GM18858 (cell line): ENCODE measurements around the gene TMEM161A.
"Not testable (repeated sequence)": the region's sequence is repeated elsewhere in the genome, so short reads cannot be mapped to it uniquely, and the experiment has no call there.

Experiments
- ATAC-seq: cut with Tn5 transposase; IDR thresholded peaks from one replicate; pipeline ENCODE4 v1.9.1; 2021; ENCODE audit not compliant: unreplicated experiment

TMEM161A gene

GRCh38 chr19:19155495-19156219 is 17.4 kb upstream of the TMEM161A start:
- ATAC-seq = peak; percentile 58

- no peak for ATAC-seq
Measured at GRCh38 chr19:19154768-19155494, 16.7 kb upstream of the TMEM161A start.

GRCh38 chr19:19152668-19153384 is 14.5 kb upstream of the TMEM161A start:
- no peak for ATAC-seq

- ATAC-seq = no peak
Measured at GRCh38 chr19:19151418-19151817, 13.1 kb upstream of the TMEM161A start.

GRCh38 chr19:19149435-19149834 is 11.2 kb upstream of the TMEM161A start:
- ATAC-seq = no peak

GRCh38 chr19:19148504-19148903 is 10.2 kb upstream of the TMEM161A start:
- ATAC-seq = not testable (repeated sequence)

GRCh38 chr19:19147344-19147743 is 9.1 kb upstream of the TMEM161A start:
- no peak for ATAC-seq

GRCh38 chr19:19146865-19147264 is 8.6 kb upstream of the TMEM161A start:
- ATAC-seq = no peak

- ATAC-seq = no peak
Measured at GRCh38 chr19:19145684-19146608, 7.7 kb upstream of the TMEM161A start.

- no peak for ATAC-seq
Measured at GRCh38 chr19:19145281-19145680, 7.0 kb upstream of the TMEM161A start.

- no peak for ATAC-seq
Measured at GRCh38 chr19:19142347-19142746, 4.1 kb upstream of the TMEM161A start.

- no peak for ATAC-seq
Measured at GRCh38 chr19:19140476-19140875, 2.2 kb upstream of the TMEM161A start.

GRCh38 chr19:19139876-19140229 is 1.6 kb upstream of the TMEM161A start:
- no peak for ATAC-seq

GRCh38 chr19:19137556-19138108 is 646 bp downstream of the TMEM161A start:
- ATAC-seq = no peak

- ATAC-seq = not testable (repeated sequence)
Measured at GRCh38 chr19:19135713-19136112, 2.6 kb downstream of the TMEM161A start.

- no peak for ATAC-seq
Measured at GRCh38 chr19:19134687-19135158, 3.6 kb downstream of the TMEM161A start.

GRCh38 chr19:19133985-19134384 is 4.3 kb downstream of the TMEM161A start:
- no peak for ATAC-seq

- no peak for ATAC-seq
Measured at GRCh38 chr19:19132912-19133311, 5.4 kb downstream of the TMEM161A start.

GRCh38 chr19:19131989-19132388 is 6.3 kb downstream of the TMEM161A start:
- ATAC-seq = no peak

GRCh38 chr19:19126102-19126501 is 12.2 kb downstream of the TMEM161A start:
- no peak for ATAC-seq
